Lower leg skin (tissue), 3 donors: ENCODE measurements around the gene GOLGA6D.
"Not testable (repeated sequence)": the region's sequence is repeated elsewhere in the genome, so short reads cannot be mapped to it uniquely, and the experiment has no call there.

Source experiments
- CTCF ChIP-seq, 3 donors: fragments of 450-650 bp; IDR thresholded peaks; one replicate each; pipeline ENCODE4 v1.5.1; 2016; ENCODE audit warnings: antibody characterized with exemption in 3 of 3, mild to moderate bottlenecking in 3 of 3, moderate library complexity in 2 of 3
- POLR2A ChIP-seq, 2 donors: fragments of 450-650 bp; IDR thresholded peaks; one replicate each; pipeline ENCODE4 v1.6.1; 2016 to 2017; ENCODE audit warnings: antibody characterized with exemption in 2 of 2, mild to moderate bottlenecking in 1 of 2, moderate library complexity in 1 of 2

- TF ChIP-seq CTCF, POLR2A (IDR thresholded peaks at IDR 0.05): not testable (repeated sequence)
These were observed 20.1 kb downstream of the GOLGA6D start for GRCh38 chr15:75302753-75303152.
